NCI-H146 treated with DMSO at 0.1 percent for 48 hours (cell line): ENCODE data around the gene ATP9A.
"Not testable (repeated sequence)": the region's sequence is repeated elsewhere in the genome, so short reads cannot be mapped to it uniquely, and the experiment has no call there.

Experiments used
- DNase-seq: peaks from one replicate; lab custom pipeline; 2025; ENCODE audit not compliant: unreplicated experiment; lab: John Stamatoyannopoulos, UW

Gene ATP9A

GRCh38 chr20:51660672-51661608 lies 107.2 kb downstream of the ATP9A start:
- no peak for DNase-seq

- DNase-seq: no peak
These were observed 108.6 kb downstream of the ATP9A start for GRCh38 chr20:51659491-51660050.

DNA sequence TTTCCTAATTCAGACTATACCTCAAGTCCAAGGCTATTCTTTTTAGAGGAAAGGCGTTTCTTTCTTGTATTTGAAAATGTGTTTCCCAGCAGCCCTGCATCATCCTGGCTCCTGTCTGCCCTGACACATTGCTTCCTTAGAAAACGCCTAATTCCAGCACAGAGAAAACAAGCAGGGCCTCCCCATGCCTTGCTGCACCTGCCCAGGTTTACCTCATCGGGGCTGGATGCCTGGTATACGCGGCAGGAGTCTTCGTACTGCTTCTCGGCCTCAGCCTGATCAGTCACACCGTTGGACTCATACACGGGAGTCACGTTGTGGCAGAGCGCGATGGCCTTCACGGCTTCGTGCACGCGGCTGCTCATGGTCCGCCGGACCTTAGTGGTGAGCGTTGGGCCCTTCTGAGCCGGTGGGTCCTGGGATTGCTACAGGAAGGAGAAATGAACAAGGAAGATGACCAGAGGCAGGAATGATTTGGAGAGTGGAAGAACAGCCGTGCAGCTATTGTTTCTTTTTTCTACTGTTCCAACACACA lies 111.4 kb downstream of the ATP9A start:
- DNase-seq: no peak

- DNase-seq: not testable (repeated sequence)
These were observed 112.1 kb downstream of the ATP9A start for GRCh38 chr20:51656089-51656488.

DNA sequence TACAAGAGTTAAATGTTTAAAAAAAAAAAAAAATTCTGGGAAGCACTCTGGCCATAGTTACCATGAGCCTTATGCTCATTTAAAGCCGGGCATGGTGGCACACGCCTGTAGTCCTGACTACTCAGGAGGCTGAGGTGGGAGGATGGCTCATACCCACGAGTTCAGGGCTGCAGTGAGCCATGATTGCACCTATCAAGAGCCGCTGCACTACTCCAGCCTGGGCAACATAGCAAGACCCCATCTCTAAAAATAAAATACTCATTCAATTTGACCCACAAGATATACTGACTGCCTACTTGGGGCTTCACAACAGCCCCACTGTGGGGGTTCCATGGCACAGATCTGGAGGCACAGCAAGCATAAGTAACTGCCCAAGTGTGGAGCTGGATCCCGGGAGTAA lies 113.7 kb downstream of the ATP9A start:
- DNase-seq: no peak

GRCh38 chr20:51654060-51654459 lies 114.1 kb downstream of the ATP9A start:
- no peak for DNase-seq

DNA sequence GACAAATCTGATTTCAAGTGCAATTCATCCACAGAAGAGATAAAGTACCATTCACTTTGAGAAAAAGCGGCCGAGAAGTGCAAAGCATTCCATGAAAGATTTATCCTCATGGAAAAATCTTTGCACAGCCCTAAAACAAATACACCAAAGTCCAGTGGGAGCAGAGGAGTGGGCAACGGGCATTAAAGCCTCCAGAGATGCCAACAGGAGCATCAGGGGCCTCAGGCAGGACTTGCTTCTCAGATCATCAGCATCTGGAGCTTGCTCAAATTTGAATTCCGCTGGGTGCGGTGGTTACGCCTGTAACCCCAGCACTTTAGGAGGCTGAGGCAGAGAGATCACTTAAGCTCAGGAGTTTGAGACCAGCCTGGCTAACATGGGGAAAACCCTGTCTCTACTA lies 115.0 kb downstream of the ATP9A start:
- no peak for DNase-seq

GRCh38 chr20:51651921-51652549 lies 116.2 kb downstream of the ATP9A start:
- DNase-seq: no peak

GRCh38 chr20:51650685-51651134 lies 117.5 kb downstream of the ATP9A start:
- DNase-seq: no peak

DNA sequence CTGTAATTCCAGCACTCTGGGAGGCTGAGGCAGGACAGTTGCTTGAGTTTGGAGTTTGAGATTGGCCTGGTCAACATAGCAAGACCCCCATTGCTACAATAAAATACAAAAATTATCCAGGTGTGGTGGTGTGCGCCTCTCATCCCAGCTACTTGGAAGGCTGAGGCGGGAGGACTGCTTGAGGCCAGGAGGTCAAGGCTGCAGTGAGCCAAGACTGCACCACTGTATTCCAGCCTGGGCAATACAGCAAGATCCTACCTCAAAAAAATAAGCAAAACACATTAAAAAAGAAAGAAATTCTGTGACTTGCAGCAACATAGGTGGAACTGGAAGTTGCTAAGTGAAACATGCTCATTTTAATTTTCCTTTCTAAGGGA lies 119.6 kb downstream of the ATP9A start:
- DNase-seq: no peak

DNA sequence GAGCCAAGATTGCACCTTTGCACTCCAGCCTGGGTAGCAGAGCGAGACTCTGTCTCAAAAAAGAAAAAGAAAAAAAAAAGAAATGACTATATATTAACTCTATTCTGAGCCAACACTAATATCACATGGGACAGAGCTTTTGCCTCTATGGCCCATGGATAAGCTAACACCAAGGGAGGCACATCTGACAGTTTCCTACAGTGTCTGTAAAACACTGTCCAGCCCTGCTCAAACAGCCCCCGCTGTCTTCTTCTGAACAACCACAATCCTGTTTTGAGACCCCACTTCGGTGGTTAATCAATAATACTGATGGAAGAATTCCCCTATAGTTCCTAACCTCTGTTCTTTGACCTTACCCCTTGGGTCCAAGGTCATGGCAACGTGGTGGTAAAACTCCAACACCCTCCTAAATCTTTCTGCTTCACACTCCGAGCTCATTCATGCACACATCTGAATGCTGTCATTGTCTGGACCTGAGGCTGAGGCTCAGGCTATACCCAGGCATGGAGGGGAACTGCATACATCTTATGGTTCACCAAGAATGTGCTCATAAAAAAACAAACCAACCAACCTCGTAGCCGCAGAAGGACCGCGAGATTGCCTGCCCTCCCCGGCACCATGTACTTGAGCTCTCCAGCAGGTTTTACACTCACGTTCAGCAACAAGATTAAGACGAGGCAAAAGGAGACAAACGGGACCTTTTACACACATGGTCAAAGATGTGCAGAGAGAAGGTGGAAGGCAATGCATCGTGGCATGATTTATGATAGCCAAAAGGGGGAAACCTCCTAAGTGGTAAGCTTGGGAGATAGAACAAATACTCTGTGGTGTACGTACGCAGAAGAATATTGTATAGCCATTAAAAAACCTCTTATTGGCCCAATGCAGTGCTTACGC lies 120.3 kb downstream of the ATP9A start:
- no peak for DNase-seq

DNA sequence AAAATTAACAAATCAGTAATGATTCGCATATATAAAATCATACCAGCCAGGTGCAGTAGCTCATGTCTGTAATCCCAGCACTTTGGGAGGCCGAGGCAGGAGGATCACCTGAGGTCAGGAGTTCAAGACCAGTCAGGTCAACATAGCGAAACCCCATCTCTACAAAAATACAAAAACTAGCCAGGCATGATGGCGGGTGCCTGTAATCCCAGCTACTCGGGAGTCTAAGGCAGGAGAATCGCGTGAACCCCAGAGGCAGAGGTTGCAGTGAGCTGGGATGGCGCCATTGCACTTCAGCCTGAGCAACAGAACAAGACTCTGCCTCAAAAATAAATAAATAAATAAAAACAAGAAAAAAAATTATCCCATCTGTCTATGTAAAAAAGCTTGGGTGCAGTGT lies 124.4 kb downstream of the ATP9A start:
- DNase-seq: not testable (repeated sequence)

DNA sequence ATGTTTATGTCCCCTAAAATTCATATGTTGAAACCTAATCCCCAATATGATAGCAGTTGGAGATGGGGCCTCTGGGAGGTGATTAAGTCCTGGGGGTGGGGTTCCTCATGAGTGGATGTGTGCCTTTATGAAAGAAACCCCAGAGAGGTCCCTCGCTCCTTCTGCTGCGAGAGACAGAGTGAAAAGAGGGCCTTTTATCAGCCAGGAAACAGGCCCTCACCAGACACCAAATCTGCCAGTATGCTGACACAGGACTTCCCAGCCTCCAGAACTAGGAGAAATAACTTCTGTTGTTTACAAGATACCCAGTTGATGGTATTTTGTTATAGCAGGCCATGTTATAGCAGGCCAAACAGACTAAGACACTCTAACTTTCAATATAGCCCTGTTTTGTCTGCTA lies 124.8 kb downstream of the ATP9A start:
- no peak for DNase-seq

DNA sequence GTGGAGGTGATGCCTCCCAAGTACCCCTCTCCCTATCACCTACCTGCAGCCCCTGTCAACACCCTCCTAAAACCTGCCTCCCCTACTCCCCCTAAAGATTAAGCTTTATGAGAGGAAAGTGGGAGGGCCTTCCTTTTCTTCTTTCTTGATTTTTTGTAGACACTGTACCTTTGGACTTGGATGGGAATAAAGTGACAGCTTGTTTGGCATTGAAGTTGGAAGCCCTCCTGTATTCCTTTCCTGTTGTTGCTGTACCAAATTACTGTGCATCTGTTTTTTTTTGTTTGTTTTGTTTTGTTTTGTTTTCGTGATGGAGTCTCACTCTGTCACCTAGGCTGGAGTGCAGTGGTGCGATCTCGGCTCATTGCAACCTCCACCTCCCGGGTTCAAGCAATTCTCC lies 126.3 kb downstream of the ATP9A start:
- no peak for DNase-seq

DNA sequence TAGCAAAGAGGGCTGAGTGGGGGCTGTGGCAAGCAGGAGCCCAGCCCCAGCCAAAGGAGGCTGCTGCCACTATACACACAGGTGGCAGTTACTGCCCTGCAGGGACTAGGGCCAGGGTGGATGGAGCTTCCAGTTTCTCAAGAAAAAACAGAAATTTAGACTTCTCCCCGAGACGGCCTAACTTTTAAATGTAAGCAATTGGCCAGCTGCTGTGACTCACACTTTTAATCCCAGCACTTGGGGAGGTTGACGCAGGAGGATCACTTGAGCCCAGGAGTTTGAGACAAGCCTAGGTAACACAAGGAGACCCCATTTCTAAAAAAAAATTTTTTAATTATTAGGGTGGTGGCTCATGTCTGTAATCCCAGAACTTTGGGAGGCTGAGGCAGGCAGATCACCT lies 127.4 kb downstream of the ATP9A start:
- no peak for DNase-seq

GRCh38 chr20:51639206-51639832 lies 128.9 kb downstream of the ATP9A start:
- DNase-seq: peak; percentile 33

GRCh38 chr20:51637241-51637640 lies 130.9 kb downstream of the ATP9A start:
- no peak for DNase-seq

- no peak for DNase-seq
These were observed 132.1 kb downstream of the ATP9A start for GRCh38 chr20:51636123-51636522.

DNA sequence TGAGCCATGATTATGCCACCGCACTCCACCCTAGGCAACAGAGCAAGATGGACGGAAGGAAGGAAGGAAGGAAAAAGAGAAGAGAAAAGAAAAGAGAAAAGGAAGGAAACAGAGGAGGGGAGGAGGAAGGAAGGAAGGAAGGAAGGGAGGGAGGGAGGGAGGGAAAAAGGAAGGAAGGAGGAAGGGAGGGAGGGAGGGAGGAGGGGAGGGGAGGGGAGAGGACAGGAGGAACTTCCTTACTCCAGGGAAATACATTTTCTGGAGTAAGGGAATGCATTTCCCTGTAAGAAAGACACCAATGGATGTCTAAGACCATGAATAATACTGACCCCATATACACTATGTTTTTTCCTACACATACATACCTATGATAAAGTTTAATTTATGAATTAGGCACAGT lies 132.5 kb downstream of the ATP9A start:
- DNase-seq: no peak

DNA sequence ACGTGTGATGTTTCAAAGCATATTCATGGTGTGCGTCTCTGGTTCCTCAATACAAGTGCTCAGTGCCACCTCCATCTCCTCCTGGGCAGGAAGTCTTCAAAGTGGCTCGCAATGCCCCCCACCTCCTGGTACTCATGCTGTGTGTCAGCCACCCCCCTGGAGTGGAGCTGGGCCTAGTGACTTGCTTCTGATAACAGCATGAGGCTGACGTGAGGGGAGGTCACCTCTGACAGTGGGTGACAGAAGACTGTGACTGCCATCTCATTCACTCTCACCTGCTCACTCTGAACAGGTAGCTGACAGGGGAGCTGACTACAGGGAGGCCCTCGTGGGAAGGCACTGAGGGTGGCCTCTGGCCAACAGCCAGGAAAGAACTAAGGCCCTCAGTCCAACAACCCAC lies 133.3 kb downstream of the ATP9A start:
- no peak for DNase-seq
